PFSK-1 (cell line): Measurements from ENCODE around the gene LMTK3.

Source experiments
- FOXP2 ChIP-seq: optimal IDR thresholded peaks from 2 replicates; pipeline ENCODE3; 2011; ENCODE audit warnings: borderline replicate concordance, control low read depth, inconsistent platforms; ENCODE audit not compliant: insufficient read depth; ENCODE audit errors: extremely low read length, extremely low read depth
- POLR2AphosphoS5 ChIP-seq: IDR thresholded peaks from 2 replicates; pipeline ENCODE4 v1.6.1; 2012; ENCODE audit warnings: low read depth, mild to moderate bottlenecking, control low read depth, low read length, moderate library complexity
- SIN3A ChIP-seq: IDR thresholded peaks from 2 replicates; pipeline ENCODE4 v1.6.1; 2012; ENCODE audit warnings: mild to moderate bottlenecking, low read length, moderate library complexity, borderline replicate concordance; ENCODE audit not compliant: insufficient read depth
- TAF1 ChIP-seq: IDR thresholded peaks from 2 replicates; pipeline ENCODE4 v1.6.1; 2012; ENCODE audit warnings: low read length, control low read depth, borderline replicate concordance; ENCODE audit not compliant: insufficient read depth
- TF ChIP-seq, protein P1 (sequence below), 2 experiments: IDR thresholded peaks; 2 replicates each; pipeline versions ENCODE4 v1.6.1 to v1.8.0; 2011 to 2012; ENCODE audit warnings: low read depth in 2 of 2, low read length in 2 of 2, control low read depth in 1 of 2, inconsistent platforms in 1 of 2, mild to moderate bottlenecking in 1 of 2, moderate library complexity in 1 of 2; ENCODE audit not compliant: insufficient read depth in 1 of 2

Gene LMTK3

GRCh38 chr19:48530770-48531169 lies 19.1 kb upstream of the LMTK3 start:
- TF ChIP-seq SIN3A (no peak), POLR2AphosphoS5 (no peak), TAF1 (no peak), FOXP2 (no peak)
- TF ChIP-seq, protein P1, sequence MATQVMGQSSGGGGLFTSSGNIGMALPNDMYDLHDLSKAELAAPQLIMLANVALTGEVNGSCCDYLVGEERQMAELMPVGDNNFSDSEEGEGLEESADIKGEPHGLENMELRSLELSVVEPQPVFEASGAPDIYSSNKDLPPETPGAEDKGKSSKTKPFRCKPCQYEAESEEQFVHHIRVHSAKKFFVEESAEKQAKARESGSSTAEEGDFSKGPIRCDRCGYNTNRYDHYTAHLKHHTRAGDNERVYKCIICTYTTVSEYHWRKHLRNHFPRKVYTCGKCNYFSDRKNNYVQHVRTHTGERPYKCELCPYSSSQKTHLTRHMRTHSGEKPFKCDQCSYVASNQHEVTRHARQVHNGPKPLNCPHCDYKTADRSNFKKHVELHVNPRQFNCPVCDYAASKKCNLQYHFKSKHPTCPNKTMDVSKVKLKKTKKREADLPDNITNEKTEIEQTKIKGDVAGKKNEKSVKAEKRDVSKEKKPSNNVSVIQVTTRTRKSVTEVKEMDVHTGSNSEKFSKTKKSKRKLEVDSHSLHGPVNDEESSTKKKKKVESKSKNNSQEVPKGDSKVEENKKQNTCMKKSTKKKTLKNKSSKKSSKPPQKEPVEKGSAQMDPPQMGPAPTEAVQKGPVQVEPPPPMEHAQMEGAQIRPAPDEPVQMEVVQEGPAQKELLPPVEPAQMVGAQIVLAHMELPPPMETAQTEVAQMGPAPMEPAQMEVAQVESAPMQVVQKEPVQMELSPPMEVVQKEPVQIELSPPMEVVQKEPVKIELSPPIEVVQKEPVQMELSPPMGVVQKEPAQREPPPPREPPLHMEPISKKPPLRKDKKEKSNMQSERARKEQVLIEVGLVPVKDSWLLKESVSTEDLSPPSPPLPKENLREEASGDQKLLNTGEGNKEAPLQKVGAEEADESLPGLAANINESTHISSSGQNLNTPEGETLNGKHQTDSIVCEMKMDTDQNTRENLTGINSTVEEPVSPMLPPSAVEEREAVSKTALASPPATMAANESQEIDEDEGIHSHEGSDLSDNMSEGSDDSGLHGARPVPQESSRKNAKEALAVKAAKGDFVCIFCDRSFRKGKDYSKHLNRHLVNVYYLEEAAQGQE (IDR thresholded peaks at IDR 0.05; ENCODE audit: insufficient read depth in 1 of 2, low read depth in 2 of 2, low read length in 2 of 2): no peak

GRCh38 chr19:48530066-48530720 lies 18.6 kb upstream of the LMTK3 start:
- TF ChIP-seq, protein P1 (IDR thresholded peaks at IDR 0.05; ENCODE audit: insufficient read depth in 1 of 2, low read depth in 2 of 2, low read length in 2 of 2): no peak
- TF ChIP-seq POLR2AphosphoS5 (no peak), FOXP2 (no peak), SIN3A (no peak), TAF1 (no peak)

DNA sequence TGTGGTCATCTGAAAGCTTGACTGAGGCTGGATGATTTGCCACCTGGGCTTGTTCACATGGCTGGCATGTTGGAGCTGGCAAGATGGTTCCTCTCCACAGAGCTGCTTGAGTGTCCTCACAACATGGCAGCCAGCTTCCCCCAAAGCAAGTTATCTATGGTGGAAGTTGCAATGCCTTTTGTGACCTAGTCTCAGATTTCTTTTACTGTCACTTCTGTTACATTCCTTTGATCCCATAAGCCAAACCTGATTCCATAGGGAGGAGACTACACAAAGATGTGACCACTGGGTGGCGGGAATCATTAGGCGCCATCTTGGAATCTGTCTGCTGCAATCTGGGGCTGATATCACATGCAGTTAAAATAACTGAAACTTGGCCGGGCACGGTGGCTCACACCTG lies 17.5 kb upstream of the LMTK3 start:
- TF ChIP-seq, protein P1 (IDR thresholded peaks at IDR 0.05; ENCODE audit: insufficient read depth in 1 of 2, low read depth in 2 of 2, low read length in 2 of 2): no peak
- TF ChIP-seq POLR2AphosphoS5 (no peak), TAF1 (no peak), FOXP2 (no peak), SIN3A (no peak)

DNA sequence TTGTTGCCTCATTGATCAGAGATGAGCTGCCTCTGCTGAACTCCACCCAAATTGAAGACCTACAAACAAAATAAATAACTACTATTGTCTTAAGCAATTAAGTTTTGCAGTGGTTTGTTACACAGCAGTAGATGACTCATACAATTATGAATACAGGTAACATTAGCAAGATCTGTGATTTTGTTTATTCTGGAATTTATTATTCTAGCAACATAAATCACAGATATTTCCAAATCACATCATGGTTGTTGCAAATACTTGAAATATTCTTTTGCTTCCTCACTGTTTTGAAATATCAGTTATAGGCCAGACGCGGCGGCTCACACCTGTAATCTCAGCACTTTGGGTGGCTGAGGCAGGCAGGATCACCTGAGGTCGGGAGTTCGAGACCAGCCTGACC lies 13.1 kb upstream of the LMTK3 start:
- no peak for TF ChIP-seq FOXP2
- TF ChIP-seq POLR2AphosphoS5: no peak
- TF ChIP-seq SIN3A: no peak
- TF ChIP-seq, protein P1 (IDR thresholded peaks at IDR 0.05; ENCODE audit: insufficient read depth in 1 of 2, low read depth in 2 of 2, low read length in 2 of 2): no peak
- no peak for TF ChIP-seq TAF1

DNA sequence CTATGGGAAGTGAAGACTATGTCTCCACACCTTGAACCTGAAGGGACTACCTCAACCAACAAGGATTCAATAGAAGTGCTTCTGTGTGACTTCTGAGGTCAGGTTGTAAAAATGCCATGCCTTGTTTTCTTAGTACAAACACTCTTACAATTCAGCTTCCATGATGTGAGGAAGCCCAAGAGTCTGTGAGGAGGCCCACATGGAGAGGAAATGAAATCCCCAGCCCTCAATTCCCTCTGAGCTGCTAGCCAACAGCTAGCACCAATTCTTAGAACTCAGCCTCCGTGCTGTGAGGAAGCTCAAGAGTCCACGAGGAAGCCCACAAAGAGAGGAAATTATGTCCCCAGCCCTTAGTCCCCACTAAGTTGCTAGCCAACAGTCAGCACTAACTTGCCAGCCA lies 12.6 kb upstream of the LMTK3 start:
- TF ChIP-seq SIN3A (no peak), POLR2AphosphoS5 (no peak), TAF1 (no peak), FOXP2 (no peak)
- TF ChIP-seq, protein P1 (IDR thresholded peaks at IDR 0.05; ENCODE audit: insufficient read depth in 1 of 2, low read depth in 2 of 2, low read length in 2 of 2): no peak
